Neural progenitor cell (in vitro differentiated cells): ENCODE data around the gene ACSBG1.

ENCODE experiments used
- EZH2 ChIP-seq: fragments of 200-600 bp; sonication (generic); IDR thresholded peaks from 2 replicates; pipeline ENCODE4 v1.6.1; 2017; ENCODE audit warnings: antibody characterized with exemption, mild to moderate bottlenecking, moderate library complexity
- EZH2phosphoT487 ChIP-seq: fragments of 200-600 bp; sonication (generic); IDR thresholded peaks from 2 replicates; pipeline ENCODE4 v1.6.1; 2017; ENCODE audit warnings: antibody characterized with exemption
- TF ChIP-seq, protein P1 (sequence below): fragments of 200-600 bp; sonication (generic); IDR thresholded peaks from 2 replicates; pipeline ENCODE4 v1.5.1; 2017; ENCODE audit warnings: antibody characterized with exemption, mild to moderate bottlenecking

DNA sequence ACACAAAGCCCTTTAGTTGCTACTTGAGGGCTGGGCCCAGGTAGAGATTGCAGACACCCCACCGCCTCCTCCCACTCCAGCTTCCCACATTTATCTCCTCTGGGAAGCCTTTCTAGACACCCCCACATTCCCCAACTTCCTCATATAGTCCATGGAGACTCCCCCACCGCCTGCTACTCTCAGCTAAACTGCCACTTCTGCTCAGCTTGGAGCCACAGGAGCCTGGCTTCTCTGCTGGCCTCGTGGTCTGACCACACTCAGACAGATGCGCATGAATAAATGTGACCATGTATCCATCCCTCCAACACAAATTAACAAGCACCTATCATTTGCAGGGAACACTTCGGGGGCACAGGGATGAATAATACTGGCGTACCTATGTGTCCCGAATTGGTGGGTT is 10.5 kb upstream of the ACSBG1 start:
- TF ChIP-seq, protein P1, sequence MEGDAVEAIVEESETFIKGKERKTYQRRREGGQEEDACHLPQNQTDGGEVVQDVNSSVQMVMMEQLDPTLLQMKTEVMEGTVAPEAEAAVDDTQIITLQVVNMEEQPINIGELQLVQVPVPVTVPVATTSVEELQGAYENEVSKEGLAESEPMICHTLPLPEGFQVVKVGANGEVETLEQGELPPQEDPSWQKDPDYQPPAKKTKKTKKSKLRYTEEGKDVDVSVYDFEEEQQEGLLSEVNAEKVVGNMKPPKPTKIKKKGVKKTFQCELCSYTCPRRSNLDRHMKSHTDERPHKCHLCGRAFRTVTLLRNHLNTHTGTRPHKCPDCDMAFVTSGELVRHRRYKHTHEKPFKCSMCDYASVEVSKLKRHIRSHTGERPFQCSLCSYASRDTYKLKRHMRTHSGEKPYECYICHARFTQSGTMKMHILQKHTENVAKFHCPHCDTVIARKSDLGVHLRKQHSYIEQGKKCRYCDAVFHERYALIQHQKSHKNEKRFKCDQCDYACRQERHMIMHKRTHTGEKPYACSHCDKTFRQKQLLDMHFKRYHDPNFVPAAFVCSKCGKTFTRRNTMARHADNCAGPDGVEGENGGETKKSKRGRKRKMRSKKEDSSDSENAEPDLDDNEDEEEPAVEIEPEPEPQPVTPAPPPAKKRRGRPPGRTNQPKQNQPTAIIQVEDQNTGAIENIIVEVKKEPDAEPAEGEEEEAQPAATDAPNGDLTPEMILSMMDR = no peak
- TF ChIP-seq EZH2 = no peak
- no peak for TF ChIP-seq EZH2phosphoT487
